Vagina (tissue), 2 donors: Measurements from ENCODE around the gene GRXCR1.

ENCODE experiments used
- POLR2A ChIP-seq, 2 donors: fragments of 450-650 bp; IDR thresholded peaks; one replicate each; pipeline ENCODE4 v1.6.1; 2017; ENCODE audit warnings: antibody characterized with exemption in 2 of 2, mild to moderate bottlenecking in 2 of 2, moderate library complexity in 2 of 2
- POLR2AphosphoS5 ChIP-seq, 2 donors: sonication (generic); formaldehyde crosslinking; IDR thresholded peaks; one replicate each; pipeline ENCODE4 v1.9.0; 2017; ENCODE audit warnings: antibody characterized with exemption in 2 of 2, mild to moderate bottlenecking in 2 of 2, low read depth in 1 of 2; ENCODE audit not compliant: insufficient read depth in 1 of 2
- TF ChIP-seq, protein P1 (sequence below), 3 experiments: fragments of 450-650 bp in 2 of 3; fragments of 200-600 bp in 1 of 3; sonication (generic) in 1 of 3; IDR thresholded peaks; one replicate each; pipeline ENCODE4 v1.5.1; 2017 to 2019; ENCODE audit warnings: antibody characterized with exemption in 3 of 3, mild to moderate bottlenecking in 2 of 3, moderate library complexity in 2 of 3

DNA sequence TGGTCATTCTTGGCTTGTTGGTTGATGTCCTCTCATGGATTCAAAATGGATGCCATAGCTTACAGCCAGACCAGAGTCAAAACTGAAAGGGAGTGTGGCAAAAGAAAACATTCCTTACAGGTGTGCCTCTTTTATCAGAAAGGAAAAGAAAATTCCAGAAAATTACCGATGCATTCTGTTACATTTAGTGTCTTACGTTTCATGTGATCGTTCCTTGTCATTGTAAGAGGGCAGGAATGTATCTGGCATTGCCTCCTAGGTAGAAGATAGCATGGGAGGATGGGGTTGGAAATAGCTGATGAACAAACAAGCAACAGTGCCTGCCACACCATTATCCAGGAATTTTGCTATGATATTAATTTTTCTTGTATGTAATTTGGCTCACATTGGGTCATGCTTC lies 13.1 kb downstream of the GRXCR1 start:
- TF ChIP-seq, protein P1, sequence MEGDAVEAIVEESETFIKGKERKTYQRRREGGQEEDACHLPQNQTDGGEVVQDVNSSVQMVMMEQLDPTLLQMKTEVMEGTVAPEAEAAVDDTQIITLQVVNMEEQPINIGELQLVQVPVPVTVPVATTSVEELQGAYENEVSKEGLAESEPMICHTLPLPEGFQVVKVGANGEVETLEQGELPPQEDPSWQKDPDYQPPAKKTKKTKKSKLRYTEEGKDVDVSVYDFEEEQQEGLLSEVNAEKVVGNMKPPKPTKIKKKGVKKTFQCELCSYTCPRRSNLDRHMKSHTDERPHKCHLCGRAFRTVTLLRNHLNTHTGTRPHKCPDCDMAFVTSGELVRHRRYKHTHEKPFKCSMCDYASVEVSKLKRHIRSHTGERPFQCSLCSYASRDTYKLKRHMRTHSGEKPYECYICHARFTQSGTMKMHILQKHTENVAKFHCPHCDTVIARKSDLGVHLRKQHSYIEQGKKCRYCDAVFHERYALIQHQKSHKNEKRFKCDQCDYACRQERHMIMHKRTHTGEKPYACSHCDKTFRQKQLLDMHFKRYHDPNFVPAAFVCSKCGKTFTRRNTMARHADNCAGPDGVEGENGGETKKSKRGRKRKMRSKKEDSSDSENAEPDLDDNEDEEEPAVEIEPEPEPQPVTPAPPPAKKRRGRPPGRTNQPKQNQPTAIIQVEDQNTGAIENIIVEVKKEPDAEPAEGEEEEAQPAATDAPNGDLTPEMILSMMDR (IDR thresholded peaks at IDR 0.05) = no peak
- no peak for TF ChIP-seq POLR2A (IDR thresholded peaks at IDR 0.05)
- no peak for TF ChIP-seq POLR2AphosphoS5 (IDR thresholded peaks at IDR 0.05; ENCODE audit: insufficient read depth in 1 of 2, low read depth in 1 of 2)
